ENCODE results near the gene CLEC17A. TPM values are rescaled to one million over a fixed set of nuclear protein-coding genes. Genes with fewer than 3 reads are reported as not detected.
A peak's percentile ranks its signal among the peaks of the same experiment; 100 is the strongest.

CLEC17A gene
- total RNA-seq, 1 donor from 2014 or later, result not detected

DNA sequence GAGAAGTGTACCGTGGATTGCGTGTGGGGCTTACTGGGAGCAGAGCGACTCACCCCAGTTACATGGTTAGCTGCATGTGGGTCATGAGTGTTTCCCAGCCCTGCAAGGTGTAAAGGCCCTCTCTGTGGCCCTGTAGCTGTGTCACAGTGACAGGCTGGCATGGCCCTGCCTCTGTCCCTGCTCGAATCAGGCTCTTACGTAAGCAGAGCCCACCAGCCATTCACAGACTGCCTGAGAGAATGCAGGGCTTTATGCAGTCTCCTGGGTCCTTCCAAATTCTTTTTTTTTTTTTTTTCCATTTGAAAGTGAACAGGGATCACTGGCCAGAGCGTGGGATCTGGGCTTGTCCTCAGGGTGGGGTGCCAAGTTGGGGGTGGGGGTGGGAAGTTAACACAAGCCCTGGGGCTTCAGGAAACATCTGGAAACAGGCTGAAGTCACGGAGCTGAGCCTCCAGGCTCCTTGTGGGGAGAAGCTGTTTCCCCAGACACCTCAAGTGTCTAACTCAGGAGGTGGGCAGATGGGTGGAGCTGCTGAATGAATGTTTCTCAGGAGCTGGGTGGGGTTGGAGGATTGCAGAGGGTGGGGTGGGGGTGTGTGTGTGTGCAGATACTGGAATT, 40.1 kb upstream of the CLEC17A start:
- TF ChIP-seq, protein P1, sequence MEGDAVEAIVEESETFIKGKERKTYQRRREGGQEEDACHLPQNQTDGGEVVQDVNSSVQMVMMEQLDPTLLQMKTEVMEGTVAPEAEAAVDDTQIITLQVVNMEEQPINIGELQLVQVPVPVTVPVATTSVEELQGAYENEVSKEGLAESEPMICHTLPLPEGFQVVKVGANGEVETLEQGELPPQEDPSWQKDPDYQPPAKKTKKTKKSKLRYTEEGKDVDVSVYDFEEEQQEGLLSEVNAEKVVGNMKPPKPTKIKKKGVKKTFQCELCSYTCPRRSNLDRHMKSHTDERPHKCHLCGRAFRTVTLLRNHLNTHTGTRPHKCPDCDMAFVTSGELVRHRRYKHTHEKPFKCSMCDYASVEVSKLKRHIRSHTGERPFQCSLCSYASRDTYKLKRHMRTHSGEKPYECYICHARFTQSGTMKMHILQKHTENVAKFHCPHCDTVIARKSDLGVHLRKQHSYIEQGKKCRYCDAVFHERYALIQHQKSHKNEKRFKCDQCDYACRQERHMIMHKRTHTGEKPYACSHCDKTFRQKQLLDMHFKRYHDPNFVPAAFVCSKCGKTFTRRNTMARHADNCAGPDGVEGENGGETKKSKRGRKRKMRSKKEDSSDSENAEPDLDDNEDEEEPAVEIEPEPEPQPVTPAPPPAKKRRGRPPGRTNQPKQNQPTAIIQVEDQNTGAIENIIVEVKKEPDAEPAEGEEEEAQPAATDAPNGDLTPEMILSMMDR (IDR thresholded peaks at IDR 0.05), result no peak
- no peaks in the 10 kb centered on the region for H3K9me3 Mint-ChIP-seq (ENCODE audit: low read depth)
- H3K27me3 Mint-ChIP-seq (ENCODE audit: low read depth), result no peaks in the 10 kb centered on the region
- no peak overlapping the region for H3K4me3 Mint-ChIP-seq (ENCODE audit: unreplicated experiment)
- H3K36me3 Mint-ChIP-seq (ENCODE audit: low read depth), result no peaks in the 10 kb centered on the region
- DNase-seq (ENCODE audit: low spot score), result no peak
- peaks cover 29% of the 10 kb centered on the region for H3K4me1 Mint-ChIP-seq (ENCODE audit: low read depth)
- peak overlapping the region; percentile 88 for H3K27ac Mint-ChIP-seq (ENCODE audit: unreplicated experiment)

DNA sequence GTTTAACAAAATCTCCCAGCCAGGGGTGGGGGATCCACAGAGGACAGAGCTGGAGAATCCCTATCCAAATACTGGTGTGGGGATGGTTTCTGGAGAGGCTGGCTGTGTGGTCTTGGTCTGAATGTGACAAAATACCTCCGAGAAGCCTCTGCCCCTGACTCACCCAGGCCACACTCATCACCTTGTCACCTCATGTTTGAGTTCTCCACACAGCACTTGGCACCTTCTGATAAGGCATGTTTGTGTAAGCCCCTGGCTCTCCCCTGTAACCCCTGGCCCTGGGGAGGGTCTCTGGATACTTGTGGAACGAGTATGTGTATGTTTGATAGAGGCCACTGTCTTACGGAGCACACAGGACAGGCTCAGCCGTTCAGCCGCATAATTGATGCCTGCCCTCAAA, 38.8 kb upstream of the CLEC17A start:
- DNase-seq (ENCODE audit: low spot score), result no peak
- H3K9me3 Mint-ChIP-seq (ENCODE audit: low read depth), result no peaks in the 10 kb centered on the region
- no peak overlapping the region for H3K4me3 Mint-ChIP-seq (ENCODE audit: unreplicated experiment)
- peak overlapping the region; percentile 36 for H3K27ac Mint-ChIP-seq (ENCODE audit: unreplicated experiment)
- peaks cover 29% of the 10 kb centered on the region for H3K4me1 Mint-ChIP-seq (ENCODE audit: low read depth)
- TF ChIP-seq, protein P1 (IDR thresholded peaks at IDR 0.05), result no peak
- no peaks in the 10 kb centered on the region for H3K36me3 Mint-ChIP-seq (ENCODE audit: low read depth)
- no peaks in the 10 kb centered on the region for H3K27me3 Mint-ChIP-seq (ENCODE audit: low read depth)

DNA sequence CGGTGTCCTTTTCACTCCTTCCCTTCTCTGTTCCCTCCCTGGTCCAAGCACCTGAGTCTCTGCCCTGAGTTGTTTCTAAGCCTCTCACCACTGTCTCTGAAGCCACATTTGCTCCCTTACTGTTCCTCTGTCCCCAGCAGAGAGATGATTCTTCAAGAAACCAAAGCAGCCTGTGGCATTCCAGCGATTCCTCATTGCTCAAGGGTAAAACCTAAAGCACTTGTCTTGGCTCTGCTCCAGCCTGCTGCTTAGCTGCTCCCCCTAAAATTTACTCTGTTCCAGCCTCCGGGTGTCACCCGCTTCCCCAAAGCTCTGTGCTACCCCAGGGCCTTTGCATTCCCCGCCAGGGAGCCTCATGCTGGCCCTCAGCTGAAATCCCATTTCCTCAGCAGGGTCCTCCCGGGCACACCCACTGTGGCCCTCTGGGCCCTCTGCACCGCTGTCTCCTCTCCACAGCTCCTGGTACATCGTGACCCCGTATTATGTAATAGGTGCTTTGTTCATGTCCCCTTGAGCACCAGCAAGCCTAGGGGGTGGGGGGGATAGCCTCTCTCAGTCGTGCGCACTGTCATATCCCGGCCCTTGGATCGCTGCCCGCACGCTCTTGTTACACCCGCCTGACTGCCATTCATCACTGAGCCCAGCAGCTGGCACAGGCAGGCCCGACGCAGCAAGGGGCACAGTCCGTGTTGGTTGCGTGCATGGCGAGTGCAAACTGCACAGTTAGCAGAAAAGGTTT, 37.7 kb upstream of the CLEC17A start:
- Mint-ChIP-seq H3K4me3 (ENCODE audit: unreplicated experiment) (no peak overlapping the region), H3K4me1 (ENCODE audit: low read depth) (peaks cover 29% of the 10 kb centered on the region), H3K27ac (ENCODE audit: unreplicated experiment) (peak overlapping the region; percentile 14), H3K9me3 (ENCODE audit: low read depth) (no peaks in the 10 kb centered on the region), H3K36me3 (ENCODE audit: low read depth) (no peaks in the 10 kb centered on the region), H3K27me3 (ENCODE audit: low read depth) (no peaks in the 10 kb centered on the region)
- TF ChIP-seq, protein P1 (IDR thresholded peaks at IDR 0.05), result no peak
- no peak for DNase-seq (ENCODE audit: low spot score)

DNA sequence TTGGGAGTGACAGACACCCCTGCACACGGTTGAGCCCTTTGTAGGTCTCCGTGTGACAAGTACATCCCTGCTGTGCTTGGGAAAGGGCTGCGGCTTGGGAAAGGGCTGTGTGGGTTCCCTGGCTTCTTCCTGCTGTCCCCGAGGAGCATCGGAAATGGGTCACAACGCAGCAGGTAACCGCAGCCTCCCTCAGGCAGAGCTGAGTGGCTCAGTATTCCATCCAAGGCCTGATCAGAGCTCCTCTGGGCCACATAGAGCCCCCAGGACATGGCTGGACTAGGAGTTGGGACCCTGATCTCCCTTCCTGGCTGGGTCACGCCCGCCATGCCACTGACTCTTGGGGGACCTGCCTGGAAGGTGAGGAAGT, 37.2 kb upstream of the CLEC17A start:
- no peak for DNase-seq (ENCODE audit: low spot score)
- Mint-ChIP-seq H3K27me3 (ENCODE audit: low read depth) (no peaks in the 10 kb centered on the region), H3K9me3 (ENCODE audit: low read depth) (no peaks in the 10 kb centered on the region), H3K27ac (ENCODE audit: unreplicated experiment) (no peak overlapping the region), H3K36me3 (ENCODE audit: low read depth) (no peaks in the 10 kb centered on the region), H3K4me1 (ENCODE audit: low read depth) (peaks cover 31% of the 10 kb centered on the region), H3K4me3 (ENCODE audit: unreplicated experiment) (no peak overlapping the region)
- TF ChIP-seq, protein P1 (IDR thresholded peaks at IDR 0.05), result no peak

DNA sequence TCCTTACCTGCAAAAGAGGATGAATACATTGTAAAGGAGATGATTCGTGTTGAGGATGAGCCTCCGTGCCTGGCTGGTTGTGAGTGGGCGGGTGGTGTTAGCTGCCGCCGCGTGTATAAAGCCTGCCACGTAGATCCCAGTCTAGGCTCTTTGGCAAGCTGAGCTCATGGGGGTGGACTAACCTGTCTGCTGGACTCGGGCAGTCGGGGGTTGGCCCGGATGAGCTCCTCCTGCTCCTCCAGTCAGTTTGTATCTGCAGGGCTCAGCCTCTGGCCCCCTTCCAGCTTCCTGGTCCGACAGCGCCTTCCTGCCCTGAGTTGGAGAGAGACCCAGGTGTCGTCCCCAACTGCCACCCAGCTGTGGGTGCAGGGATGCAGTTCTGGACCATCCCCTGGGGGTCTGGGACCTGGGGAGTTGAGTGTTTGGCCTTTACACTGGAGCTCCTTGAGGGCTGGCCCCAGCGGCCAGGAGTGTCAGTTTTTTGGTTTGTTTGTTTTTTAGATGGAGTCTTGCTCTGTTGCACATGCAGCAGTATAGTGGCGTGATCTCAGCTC, 32.6 kb upstream of the CLEC17A start:
- H3K27me3 Mint-ChIP-seq (ENCODE audit: low read depth), result no peaks in the 10 kb centered on the region
- H3K9me3 Mint-ChIP-seq (ENCODE audit: low read depth), result no peaks in the 10 kb centered on the region
- no peak for DNase-seq (ENCODE audit: low spot score)
- H3K27ac Mint-ChIP-seq (ENCODE audit: unreplicated experiment), result no peak overlapping the region
- TF ChIP-seq, protein P1 (IDR thresholded peaks at IDR 0.05), result no peak
- H3K4me1 Mint-ChIP-seq (ENCODE audit: low read depth), result peaks cover 20% of the 10 kb centered on the region
- H3K36me3 Mint-ChIP-seq (ENCODE audit: low read depth), result no peaks in the 10 kb centered on the region
- H3K4me3 Mint-ChIP-seq (ENCODE audit: unreplicated experiment), result no peak overlapping the region
